ENCODE results near the gene TCEA2. TPM values are rescaled to one million over a fixed set of nuclear protein-coding genes. Genes with fewer than 3 reads are reported as not detected.
A peak's percentile ranks its signal among the peaks of the same experiment; 100 is the strongest.

TCEA2 gene
- total and polyA plus RNA-seq, 11 donors = 19.2 to 52.1 (median 42.6) TPM

DNA sequence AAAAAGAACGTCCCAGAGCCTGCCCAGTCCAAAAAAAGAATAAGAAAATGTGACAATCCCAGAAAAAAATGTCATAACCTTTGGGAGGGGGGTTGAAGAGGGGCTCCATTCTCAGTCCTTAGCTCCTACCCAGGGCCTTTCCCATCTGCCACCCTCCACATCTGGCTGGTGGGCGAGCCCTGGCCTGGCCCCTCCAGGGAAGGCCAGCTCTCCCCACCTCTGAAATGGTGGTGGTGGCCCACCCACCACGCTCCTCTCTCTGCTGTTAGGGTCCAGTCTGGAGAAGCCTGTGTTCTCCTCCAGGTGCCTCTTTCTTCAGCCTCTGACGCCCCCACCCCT, 15.9 kb downstream of the TCEA2 start:
- 26 to 35% (median 33%) methylated on average over 4 of the region's 4 CpGs for WGBS, 4 donors
- no peak for DNase-seq
- Histone ChIP-seq H3K27me3 (peaks cover 0 to 5% (median 2%) of the 10 kb centered on the region in 9 donors), H3K4me1 (peaks cover 2 to 54% (median 25%) of the 10 kb centered on the region in 12 donors), H3K27ac (peak overlapping the region; percentile 65 to 95 (median 86)), H3K36me3 (peaks cover 0 to 25% (median 3%) of the 10 kb centered on the region in 9 donors), H3K9me3 (no peaks in the 10 kb centered on the region), H3K4me3 (peak overlapping the region; percentile 37 to 93 (median 82))
- ATAC-seq = no peak
- intact Hi-C loops (cut with DNase I) = no loop called here
- TF ChIP-seq, protein P1, sequence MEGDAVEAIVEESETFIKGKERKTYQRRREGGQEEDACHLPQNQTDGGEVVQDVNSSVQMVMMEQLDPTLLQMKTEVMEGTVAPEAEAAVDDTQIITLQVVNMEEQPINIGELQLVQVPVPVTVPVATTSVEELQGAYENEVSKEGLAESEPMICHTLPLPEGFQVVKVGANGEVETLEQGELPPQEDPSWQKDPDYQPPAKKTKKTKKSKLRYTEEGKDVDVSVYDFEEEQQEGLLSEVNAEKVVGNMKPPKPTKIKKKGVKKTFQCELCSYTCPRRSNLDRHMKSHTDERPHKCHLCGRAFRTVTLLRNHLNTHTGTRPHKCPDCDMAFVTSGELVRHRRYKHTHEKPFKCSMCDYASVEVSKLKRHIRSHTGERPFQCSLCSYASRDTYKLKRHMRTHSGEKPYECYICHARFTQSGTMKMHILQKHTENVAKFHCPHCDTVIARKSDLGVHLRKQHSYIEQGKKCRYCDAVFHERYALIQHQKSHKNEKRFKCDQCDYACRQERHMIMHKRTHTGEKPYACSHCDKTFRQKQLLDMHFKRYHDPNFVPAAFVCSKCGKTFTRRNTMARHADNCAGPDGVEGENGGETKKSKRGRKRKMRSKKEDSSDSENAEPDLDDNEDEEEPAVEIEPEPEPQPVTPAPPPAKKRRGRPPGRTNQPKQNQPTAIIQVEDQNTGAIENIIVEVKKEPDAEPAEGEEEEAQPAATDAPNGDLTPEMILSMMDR (IDR thresholded peaks at IDR 0.05) = no peak
- no peak for TF ChIP-seq POLR2A (IDR thresholded peaks at IDR 0.05)

DNA sequence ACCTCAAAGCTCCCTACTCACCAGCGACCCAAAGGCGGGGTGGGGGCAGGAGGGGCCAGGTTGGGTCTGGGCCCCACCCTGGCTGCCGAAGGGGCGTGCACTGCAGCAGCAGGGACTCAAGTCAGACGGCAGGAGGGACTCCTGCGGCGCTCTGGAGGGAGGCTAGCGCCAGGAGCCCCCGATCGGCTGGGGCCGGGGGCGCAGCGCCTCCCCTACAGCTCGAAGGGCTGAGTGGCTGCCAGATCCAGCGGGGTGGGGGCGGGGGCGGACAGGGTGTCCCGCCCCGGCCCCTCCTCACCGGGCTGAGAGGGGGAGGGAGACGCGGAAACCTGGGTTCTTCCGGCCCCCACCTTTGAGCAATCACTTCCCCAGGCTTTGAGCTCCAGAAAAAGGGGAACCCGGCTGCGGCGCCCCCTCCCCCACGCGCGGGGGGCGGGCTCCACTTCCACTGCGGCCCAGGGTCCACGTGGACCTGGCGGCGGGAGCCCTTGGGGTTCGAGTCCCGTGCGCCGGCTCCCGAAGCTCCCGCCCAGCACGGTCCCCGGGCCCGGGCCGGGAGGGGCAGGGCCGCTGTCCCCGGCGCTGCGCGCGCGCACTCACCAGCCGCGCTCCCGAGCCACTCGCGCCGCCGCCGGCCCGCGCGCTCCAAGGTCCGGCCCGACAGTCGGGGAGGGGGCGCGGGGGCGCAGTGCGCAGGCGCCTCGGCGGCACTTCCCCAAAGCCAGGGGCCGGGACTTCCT, 16.4 kb downstream of the TCEA2 start, which contains the start of gene RGS19:
Gene RGS19 (minus strand): TSS at position 246 of the 740 bp plus-strand sequence. CDS start 2,632 bp downstream, outside the sequence.
- 1 to 12% (median 1%) methylated on average over 2 to 73 of the region's 73 CpGs for WGBS, 4 donors
- intact Hi-C loops (cut with DNase I) = loop anchor here in 4 of 10 donors (2.0 to 5.0 kb wide), 3 partner anchors 41 to 178 kb away; partner anchors contain the start of gene PCMTD2 (in 1 of the 4)

DNA sequence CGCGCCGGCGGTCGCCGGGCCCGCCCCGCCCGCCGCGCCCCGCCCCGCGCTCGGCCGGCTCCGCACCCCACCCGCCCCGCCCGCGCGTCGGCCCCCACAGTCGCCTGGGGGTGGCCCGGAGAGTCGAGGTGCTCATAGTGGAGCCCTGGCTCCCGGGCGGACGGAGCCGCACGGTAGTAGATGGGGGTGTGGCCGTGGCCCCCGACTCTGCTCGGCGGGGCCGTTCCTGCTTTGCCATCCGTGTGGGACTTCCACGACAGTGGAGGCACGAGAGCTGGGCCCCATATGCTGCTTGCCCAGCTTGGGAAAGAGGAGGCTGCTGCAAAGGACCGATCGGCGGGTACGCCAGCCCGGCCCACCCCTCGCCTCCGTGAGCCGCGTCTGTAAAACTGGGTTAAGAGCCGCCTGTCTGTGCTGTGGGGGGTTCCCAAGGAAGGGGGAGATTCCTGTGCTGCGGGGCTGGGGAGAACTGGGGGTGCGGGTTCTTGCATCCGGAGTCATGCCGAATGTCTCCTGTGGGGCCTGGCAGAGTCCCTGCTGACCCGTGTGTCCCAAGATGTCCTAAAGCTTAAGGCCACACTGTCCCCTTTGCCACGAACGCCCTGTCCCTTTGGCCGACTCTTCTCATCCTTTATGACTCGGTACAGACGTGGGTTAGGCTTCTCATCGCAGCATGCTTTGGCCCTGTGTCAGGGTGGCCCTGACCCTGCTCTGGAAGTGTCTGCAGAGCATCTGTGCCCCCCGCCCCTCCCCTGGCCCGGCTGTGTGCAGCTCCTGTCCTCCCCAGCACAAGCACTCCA, 17.2 kb downstream of the TCEA2 start, which contains the start of gene OPRL1:
Gene OPRL1 (plus strand): TSS at position 70 of the 800 bp plus-strand sequence. CDS start 12,639 bp downstream, outside the sequence.
- H3K9me3 ChIP-seq = no peaks in the 10 kb centered on the region
- H3K4me1 ChIP-seq = peaks cover 2 to 63% (median 29%) of the 10 kb centered on the region in 12 donors
- DNase-seq (no peak), ATAC-seq (peak in 3 of 4 donors; percentile 9 to 15 (median 13))
- peaks cover 3 to 18% (median 14%) of the 10 kb centered on the region in 9 donors for H3K27me3 ChIP-seq
- H3K27ac ChIP-seq = peak within 1 kb of the TSS; percentile 65 to 95 (median 86)
- H3K4me3 ChIP-seq = peak within 1 kb of the TSS; percentile 37 to 93 (median 82)
- H3K36me3 ChIP-seq = peaks cover 0 to 12% (median 0%) of the 10 kb centered on the region in 9 donors
- intact Hi-C loops (cut with DNase I) = loop anchor here in 4 of 10 donors (2.0 to 5.0 kb wide), 3 partner anchors 41 to 177 kb away; partner anchors contain the start of gene PCMTD2 (in 1 of the 4)
- no peak for TF ChIP-seq POLR2A (IDR thresholded peaks at IDR 0.05)
- TF ChIP-seq, protein P1 (IDR thresholded peaks at IDR 0.05) = no peak
- WGBS, 4 donors = 4 to 22% (median 8%) methylated on average over 8 to 62 of the region's 62 CpGs

More for the DNA sequence above, 16.4 kb downstream of the TCEA2 start, which contains the start of gene RGS19:
- Histone ChIP-seq H3K4me3 (peak within 1 kb of the TSS; percentile 37 to 93 (median 82)), H3K27me3 (peaks cover 0 to 10% (median 7%) of the 10 kb centered on the region in 9 donors), H3K36me3 (peaks cover 0 to 20% (median 0%) of the 10 kb centered on the region in 9 donors), H3K27ac (peak within 1 kb of the TSS; percentile 65 to 95 (median 86)), H3K4me1 (peaks cover 2 to 60% (median 27%) of the 10 kb centered on the region in 12 donors), H3K9me3 (no peaks in the 10 kb centered on the region)
- no peak for TF ChIP-seq POLR2A (IDR thresholded peaks at IDR 0.05)
- TF ChIP-seq, protein P1 (IDR thresholded peaks at IDR 0.05) = no peak
- ATAC-seq = peak; percentile 33 to 67 (median 55)
- peak; percentile 80 to 92 (median 85) for DNase-seq
